ENCODE results near the gene SMC1B. TPM values are rescaled to one million over a fixed set of nuclear protein-coding genes. Genes with fewer than 3 reads are reported as not detected.
A peak's percentile ranks its signal among the peaks of the same experiment; 100 is the strongest.

SMC1B gene
- polyA plus RNA-seq, 3 donors, result not detected

DNA sequence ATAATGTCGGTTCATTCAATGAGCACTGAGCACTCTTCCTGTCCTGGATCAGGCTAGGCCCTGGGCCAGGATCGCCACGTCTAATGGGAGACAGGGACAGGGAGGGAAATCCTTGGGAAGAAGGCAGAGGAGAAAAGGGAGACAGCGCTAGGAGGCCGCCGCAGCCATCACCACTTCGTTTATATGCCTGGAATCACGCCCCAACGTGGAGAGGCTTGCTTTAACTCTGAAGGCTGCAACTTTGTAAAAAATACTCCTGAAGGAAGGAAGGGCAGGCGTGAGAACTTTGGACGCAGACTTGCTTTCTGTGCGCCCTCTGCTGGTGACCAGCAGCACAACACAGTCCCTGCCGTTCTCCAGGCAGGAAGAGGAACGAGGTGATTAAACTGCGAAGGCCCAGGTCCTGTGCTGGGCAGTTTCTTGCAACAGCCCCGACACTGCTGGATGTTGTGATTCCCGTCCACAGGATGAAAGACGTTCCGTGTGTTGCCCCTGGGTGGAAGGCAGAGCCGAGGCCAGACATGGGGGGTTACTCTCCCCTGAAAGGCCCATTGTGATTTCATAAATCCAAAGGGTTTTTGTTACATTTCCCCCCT is 22.2 kb upstream of the SMC1B start:
- WGBS (ENCODE audit: insufficient coverage), result 11% methylated on average over 15 of the region's 20 CpGs
- Histone ChIP-seq H3K9ac (ENCODE audit: insufficient read depth, low read length, poor library complexity, severe bottlenecking) (peak overlapping the region; percentile 28), H3K79me2 (ENCODE audit: insufficient read depth, low read length) (no peaks in the 10 kb centered on the region), H4K20me1 (ENCODE audit: insufficient read depth, low read length) (no peaks in the 10 kb centered on the region), H3K4me2 (replicated peaks; ENCODE audit: extremely low read depth, low read length, poor library complexity, severe bottlenecking) (peak overlapping the region; percentile 59), H3K4me1 (ENCODE audit: control insufficient read depth in 1 of 2, insufficient read depth in 2 of 2, low read length in 2 of 2) (peaks cover 28% of the 10 kb centered on the region in 2 donors), H3K4me3 (replicated peaks in 1 of 3; ENCODE audit: low read depth in 2 of 3, low read length in 3 of 3) (peak overlapping the region in 1 of 3 experiments; percentile 58), H3K27ac (ENCODE audit: low read depth in 1 of 2, low read length in 2 of 2) (peak overlapping the region; percentile 55 to 83), H3K9me3 (replicated peaks in 1 of 2; ENCODE audit: control insufficient read depth in 1 of 2, insufficient read depth in 1 of 2, low read length in 2 of 2) (no peaks in the 10 kb centered on the region), H3K27me3 (ENCODE audit: control insufficient read depth in 2 of 2, insufficient read depth in 2 of 2, low read length in 2 of 2) (no peaks in the 10 kb centered on the region), H2AFZ (ENCODE audit: insufficient read depth, low read depth, low read length, poor library complexity, severe bottlenecking) (peak overlapping the region; percentile 62), H3K36me3 (replicated peaks in 1 of 2; ENCODE audit: control insufficient read depth in 1 of 2, insufficient read depth in 2 of 2, low read length in 2 of 2) (no peaks in the 10 kb centered on the region)
- Mint-ChIP-seq H3K4me3 (peak overlapping the region in 1 of 2 donors; percentile 75), H3K4me1 (peaks cover 41% of the 10 kb centered on the region), H3K9me3 (peaks cover 0 to 2% (median 0%) of the 10 kb centered on the region in 7 donors), H3K36me3 (no peaks in the 10 kb centered on the region), H3K27me3 (ENCODE audit: low read depth in 3 of 3) (peaks cover 7 to 17% (median 9%) of the 10 kb centered on the region in 3 donors), H3K27ac (peak overlapping the region; percentile 68 to 92 (median 86))
- DNase-seq, result peak; percentile 86 to 91 (median 87)
- intact Hi-C loops (cut with micrococcal nuclease), result loop anchor here (2.0 kb wide), 1 partner anchor 167 kb away; no protein-coding TSS in a partner anchor
- TF ChIP-seq, protein P1, sequence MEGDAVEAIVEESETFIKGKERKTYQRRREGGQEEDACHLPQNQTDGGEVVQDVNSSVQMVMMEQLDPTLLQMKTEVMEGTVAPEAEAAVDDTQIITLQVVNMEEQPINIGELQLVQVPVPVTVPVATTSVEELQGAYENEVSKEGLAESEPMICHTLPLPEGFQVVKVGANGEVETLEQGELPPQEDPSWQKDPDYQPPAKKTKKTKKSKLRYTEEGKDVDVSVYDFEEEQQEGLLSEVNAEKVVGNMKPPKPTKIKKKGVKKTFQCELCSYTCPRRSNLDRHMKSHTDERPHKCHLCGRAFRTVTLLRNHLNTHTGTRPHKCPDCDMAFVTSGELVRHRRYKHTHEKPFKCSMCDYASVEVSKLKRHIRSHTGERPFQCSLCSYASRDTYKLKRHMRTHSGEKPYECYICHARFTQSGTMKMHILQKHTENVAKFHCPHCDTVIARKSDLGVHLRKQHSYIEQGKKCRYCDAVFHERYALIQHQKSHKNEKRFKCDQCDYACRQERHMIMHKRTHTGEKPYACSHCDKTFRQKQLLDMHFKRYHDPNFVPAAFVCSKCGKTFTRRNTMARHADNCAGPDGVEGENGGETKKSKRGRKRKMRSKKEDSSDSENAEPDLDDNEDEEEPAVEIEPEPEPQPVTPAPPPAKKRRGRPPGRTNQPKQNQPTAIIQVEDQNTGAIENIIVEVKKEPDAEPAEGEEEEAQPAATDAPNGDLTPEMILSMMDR (IDR thresholded peaks at IDR 0.05), result peak; percentile 97

DNA sequence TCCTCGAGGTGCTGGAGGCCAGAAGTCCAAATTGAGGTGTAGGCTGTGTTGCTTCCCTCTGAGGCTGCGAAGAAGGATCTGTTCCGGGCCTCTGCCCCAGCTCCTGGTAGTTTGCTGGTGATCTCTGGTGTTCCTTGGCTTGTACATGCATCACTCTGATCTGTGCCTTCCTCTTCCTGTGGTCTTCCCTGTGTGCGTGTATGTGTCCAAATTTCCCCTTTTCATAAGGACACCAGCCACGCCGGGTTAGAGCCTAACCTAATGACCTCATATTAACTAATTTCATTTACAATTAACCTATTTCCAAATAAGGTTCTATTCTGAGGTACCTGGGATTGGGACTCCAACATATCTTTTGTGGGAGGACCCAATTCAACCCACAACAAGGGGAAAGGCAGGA is 21.6 kb upstream of the SMC1B start:
- H3K4me3 Mint-ChIP-seq, result peak overlapping the region in 1 of 2 donors; percentile 75
- H4K20me1 ChIP-seq (ENCODE audit: insufficient read depth, low read length), result no peaks in the 10 kb centered on the region
- peak overlapping the region; percentile 55 to 83 for H3K27ac ChIP-seq (ENCODE audit: low read depth in 1 of 2, low read length in 2 of 2)
- intact Hi-C loops (cut with micrococcal nuclease), result loop anchor here (2.0 kb wide), 1 partner anchor 166 kb away; no protein-coding TSS in a partner anchor
- H3K9me3 ChIP-seq (replicated peaks in 1 of 2; ENCODE audit: control insufficient read depth in 1 of 2, insufficient read depth in 1 of 2, low read length in 2 of 2), result no peaks in the 10 kb centered on the region
- peak overlapping the region; percentile 59 for H3K4me2 ChIP-seq (replicated peaks; ENCODE audit: extremely low read depth, low read length, poor library complexity, severe bottlenecking)
- H3K9me3 Mint-ChIP-seq, result peaks cover 0 to 2% (median 0%) of the 10 kb centered on the region in 7 donors
- H3K27ac Mint-ChIP-seq, result peak overlapping the region; percentile 68 to 92 (median 86)
- peak overlapping the region in 1 of 3 experiments; percentile 58 for H3K4me3 ChIP-seq (replicated peaks in 1 of 3; ENCODE audit: low read depth in 2 of 3, low read length in 3 of 3)
- peaks cover 4 to 12% (median 5%) of the 10 kb centered on the region in 3 donors for H3K27me3 Mint-ChIP-seq (ENCODE audit: low read depth in 3 of 3)
- H3K4me1 Mint-ChIP-seq, result peaks cover 42% of the 10 kb centered on the region
- peak; percentile 37 to 82 (median 60) for DNase-seq
- H3K4me1 ChIP-seq (ENCODE audit: control insufficient read depth in 1 of 2, insufficient read depth in 2 of 2, low read length in 2 of 2), result peaks cover 32% of the 10 kb centered on the region in 2 donors
- no peaks in the 10 kb centered on the region for H3K36me3 Mint-ChIP-seq
- H3K79me2 ChIP-seq (ENCODE audit: insufficient read depth, low read length), result no peaks in the 10 kb centered on the region
- TF ChIP-seq, protein P1 (IDR thresholded peaks at IDR 0.05), result no peak
- peak overlapping the region; percentile 62 for H2AFZ ChIP-seq (ENCODE audit: insufficient read depth, low read depth, low read length, poor library complexity, severe bottlenecking)
- WGBS (ENCODE audit: insufficient coverage), result 43% methylated on average over 1 of the region's 6 CpGs
- H3K36me3 ChIP-seq (replicated peaks in 1 of 2; ENCODE audit: control insufficient read depth in 1 of 2, insufficient read depth in 2 of 2, low read length in 2 of 2), result no peaks in the 10 kb centered on the region
- peak overlapping the region; percentile 28 for H3K9ac ChIP-seq (ENCODE audit: insufficient read depth, low read length, poor library complexity, severe bottlenecking)
- H3K27me3 ChIP-seq (ENCODE audit: control insufficient read depth in 2 of 2, insufficient read depth in 2 of 2, low read length in 2 of 2), result no peaks in the 10 kb centered on the region

All from CD14-positive monocyte (primary cell).